ENCODE results near the gene NSUN2. TPM values are rescaled to one million over a fixed set of nuclear protein-coding genes. Genes with fewer than 3 reads are reported as not detected.

The NSUN2 gene
- total and polyA plus RNA-seq, 9 donors, result 33.2 to 50.2 (median 38.1) TPM

GRCh38 chr5:6633469-6634245, 813 bp upstream of the NSUN2 start:
- no peak overlapping the region for H3K27ac ChIP-seq (ENCODE audit: low read length)
- under 1% methylated on average over 66 of the region's 75 CpGs for WGBS (ENCODE audit: insufficient coverage)

GRCh38 chr5:6632324-6632887, 438 bp downstream of the NSUN2 start:
- no peak overlapping the region for H3K27ac ChIP-seq (ENCODE audit: low read length)
- H3K36me3 ChIP-seq (ENCODE audit: control insufficient read depth, insufficient read depth, low read length), result peaks cover 27% of the 10 kb centered on the region
- no peaks in the 10 kb centered on the region for H3K27me3 ChIP-seq (ENCODE audit: control insufficient read depth, insufficient read depth, low read length)
- peak overlapping the region; percentile 85 for H3K4me3 ChIP-seq (ENCODE audit: low read length)
- H3K9me3 ChIP-seq (replicated peaks; ENCODE audit: control insufficient read depth, low read depth, low read length), result no peaks in the 10 kb centered on the region
- H3K4me1 ChIP-seq (ENCODE audit: control insufficient read depth, insufficient read depth, low read length), result peaks cover 14% of the 10 kb centered on the region
- WGBS (ENCODE audit: insufficient coverage), result 2% methylated on average over 31 of the region's 33 CpGs
- DNase-seq, result no peak

More at GRCh38 chr5:6633469-6634245, 813 bp upstream of the NSUN2 start:
- DNase-seq, result peak; percentile 33
- Histone ChIP-seq H3K4me3 (ENCODE audit: low read length) (peak overlapping the region; percentile 85), H3K9me3 (replicated peaks; ENCODE audit: control insufficient read depth, low read depth, low read length) (no peaks in the 10 kb centered on the region), H3K27me3 (ENCODE audit: control insufficient read depth, insufficient read depth, low read length) (no peaks in the 10 kb centered on the region), H3K4me1 (ENCODE audit: control insufficient read depth, insufficient read depth, low read length) (peaks cover 14% of the 10 kb centered on the region), H3K36me3 (ENCODE audit: control insufficient read depth, insufficient read depth, low read length) (peaks cover 26% of the 10 kb centered on the region)

- DNase-seq, result no peak
- Histone ChIP-seq H3K9me3 (replicated peaks; ENCODE audit: control insufficient read depth, low read depth, low read length) (no peaks in the 10 kb centered on the region), H3K27me3 (ENCODE audit: control insufficient read depth, insufficient read depth, low read length) (no peaks in the 10 kb centered on the region), H3K4me3 (ENCODE audit: low read length) (no peak overlapping the region), H3K27ac (ENCODE audit: low read length) (no peak overlapping the region), H3K36me3 (ENCODE audit: control insufficient read depth, insufficient read depth, low read length) (peaks cover 30% of the 10 kb centered on the region), H3K4me1 (ENCODE audit: control insufficient read depth, insufficient read depth, low read length) (peaks cover 14% of the 10 kb centered on the region)
- WGBS (ENCODE audit: insufficient coverage), result 100% methylated on average over 1 of the region's 4 CpGs
These were observed 1.4 kb downstream of the NSUN2 start for GRCh38 chr5:6631441-6631840.

GRCh38 chr5:6626508-6626907, 6.3 kb downstream of the NSUN2 start:
- WGBS (ENCODE audit: insufficient coverage), result 90% methylated on average over 8 of the region's 10 CpGs
- no peaks in the 10 kb centered on the region for H3K9me3 ChIP-seq (replicated peaks; ENCODE audit: control insufficient read depth, low read depth, low read length)
- no peaks in the 10 kb centered on the region for H3K4me1 ChIP-seq (ENCODE audit: control insufficient read depth, insufficient read depth, low read length)
- no peak for DNase-seq
- no peaks in the 10 kb centered on the region for H3K27me3 ChIP-seq (ENCODE audit: control insufficient read depth, insufficient read depth, low read length)
- H3K4me3 ChIP-seq (ENCODE audit: low read length), result no peak overlapping the region
- peaks cover 53% of the 10 kb centered on the region for H3K36me3 ChIP-seq (ENCODE audit: control insufficient read depth, insufficient read depth, low read length)
- H3K27ac ChIP-seq (ENCODE audit: low read length), result no peak overlapping the region

- DNase-seq, result no peak
- Histone ChIP-seq H3K4me1 (ENCODE audit: control insufficient read depth, insufficient read depth, low read length) (no peaks in the 10 kb centered on the region), H3K36me3 (ENCODE audit: control insufficient read depth, insufficient read depth, low read length) (peaks cover 50% of the 10 kb centered on the region), H3K27me3 (ENCODE audit: control insufficient read depth, insufficient read depth, low read length) (no peaks in the 10 kb centered on the region), H3K27ac (ENCODE audit: low read length) (no peak overlapping the region), H3K4me3 (ENCODE audit: low read length) (no peak overlapping the region), H3K9me3 (replicated peaks; ENCODE audit: control insufficient read depth, low read depth, low read length) (no peaks in the 10 kb centered on the region)
- 90% methylated on average over 1 of the region's 3 CpGs for WGBS (ENCODE audit: insufficient coverage)
These were observed 8.9 kb downstream of the NSUN2 start for GRCh38 chr5:6623941-6624340.

GRCh38 chr5:6623228-6623627, 9.6 kb downstream of the NSUN2 start:
- WGBS (ENCODE audit: insufficient coverage), result 80% methylated on average over 1 of the region's 4 CpGs
- no peak for DNase-seq
- Histone ChIP-seq H3K4me3 (ENCODE audit: low read length) (no peak overlapping the region), H3K36me3 (ENCODE audit: control insufficient read depth, insufficient read depth, low read length) (peaks cover 49% of the 10 kb centered on the region), H3K4me1 (ENCODE audit: control insufficient read depth, insufficient read depth, low read length) (no peaks in the 10 kb centered on the region), H3K9me3 (replicated peaks; ENCODE audit: control insufficient read depth, low read depth, low read length) (no peaks in the 10 kb centered on the region), H3K27me3 (ENCODE audit: control insufficient read depth, insufficient read depth, low read length) (no peaks in the 10 kb centered on the region), H3K27ac (ENCODE audit: low read length) (no peak overlapping the region)

GRCh38 chr5:6616632-6617031, 16.2 kb downstream of the NSUN2 start:
- Histone ChIP-seq H3K4me1 (ENCODE audit: control insufficient read depth, insufficient read depth, low read length) (peaks cover 7% of the 10 kb centered on the region), H3K9me3 (replicated peaks; ENCODE audit: control insufficient read depth, low read depth, low read length) (no peaks in the 10 kb centered on the region), H3K27ac (ENCODE audit: low read length) (no peak overlapping the region), H3K36me3 (ENCODE audit: control insufficient read depth, insufficient read depth, low read length) (peaks cover 68% of the 10 kb centered on the region), H3K4me3 (ENCODE audit: low read length) (no peak overlapping the region), H3K27me3 (ENCODE audit: control insufficient read depth, insufficient read depth, low read length) (no peaks in the 10 kb centered on the region)
- 93% methylated on average over 3 of the region's 6 CpGs for whole genome bisulfite sequencing (ENCODE audit: insufficient coverage)
- no peak for DNase-seq

GRCh38 chr5:6615034-6615815, 17.6 kb downstream of the NSUN2 start:
- Histone ChIP-seq H3K27ac (ENCODE audit: low read length) (no peak overlapping the region), H3K4me3 (ENCODE audit: low read length) (no peak overlapping the region), H3K4me1 (ENCODE audit: control insufficient read depth, insufficient read depth, low read length) (peaks cover 7% of the 10 kb centered on the region), H3K9me3 (replicated peaks; ENCODE audit: control insufficient read depth, low read depth, low read length) (no peaks in the 10 kb centered on the region), H3K27me3 (ENCODE audit: control insufficient read depth, insufficient read depth, low read length) (no peaks in the 10 kb centered on the region), H3K36me3 (ENCODE audit: control insufficient read depth, insufficient read depth, low read length) (peaks cover 69% of the 10 kb centered on the region)
- DNase-seq, result peak; percentile 50
- WGBS (ENCODE audit: insufficient coverage), result 77% methylated on average over 4 of the region's 8 CpGs

- H3K4me3 ChIP-seq (ENCODE audit: low read length), result no peak overlapping the region
- no peaks in the 10 kb centered on the region for H3K9me3 ChIP-seq (replicated peaks; ENCODE audit: control insufficient read depth, low read depth, low read length)
- H3K27ac ChIP-seq (ENCODE audit: low read length), result no peak overlapping the region
- no peaks in the 10 kb centered on the region for H3K27me3 ChIP-seq (ENCODE audit: control insufficient read depth, insufficient read depth, low read length)
- DNase-seq, result no peak
- peaks cover 7% of the 10 kb centered on the region for H3K4me1 ChIP-seq (ENCODE audit: control insufficient read depth, insufficient read depth, low read length)
- H3K36me3 ChIP-seq (ENCODE audit: control insufficient read depth, insufficient read depth, low read length), result peaks cover 82% of the 10 kb centered on the region
- 92% methylated on average over 12 of the region's 20 CpGs for WGBS (ENCODE audit: insufficient coverage)
These were observed 21.2 kb downstream of the NSUN2 start for GRCh38 chr5:6611334-6612256.
